Kasumi-1 (cell line): ENCODE data around the gene CYB5RL.

Source experiments
- DNase-seq, 2 experiments: peaks; one replicate each; lab custom pipeline; 2025; lab: John Stamatoyannopoulos, UW

CYB5RL gene

GRCh38 chr1:54158071-54158470, 41.8 kb downstream of the CYB5RL start:
- no peak for DNase-seq

GRCh38 chr1:54157401-54157800, 42.4 kb downstream of the CYB5RL start:
- no peak for DNase-seq

- no peak for DNase-seq
Measured at GRCh38 chr1:54156986-54157385, 42.8 kb downstream of the CYB5RL start.

GRCh38 chr1:54156201-54156600, 43.6 kb downstream of the CYB5RL start:
- DNase-seq = no peak

GRCh38 chr1:54153535-54154439, 46.0 kb downstream of the CYB5RL start:
- peak; percentile 57 to 67 for DNase-seq

- no peak for DNase-seq
Measured at GRCh38 chr1:54152696-54153095, 47.1 kb downstream of the CYB5RL start, which contains the start of gene CDCP2. Gene CDCP2, minus strand, starts transcription at chr1:54153000. Its CDS starts 78 bp downstream, at chr1:54152922.

GRCh38 chr1:54151013-54151412, 48.8 kb downstream of the CYB5RL start:
- DNase-seq = no peak
